Activated naive CD8-positive, alpha-beta T cell (primary cell): ENCODE measurements around the gene SSPN.

Source experiments
- H3K27ac Mint-ChIP-seq: one replicate; pipeline ENCODE4 v1.8.0; 2021; ENCODE audit warnings: mixed read lengths
- H3K27me3 Mint-ChIP-seq: one replicate; pipeline ENCODE4 v1.8.0; 2021; ENCODE audit warnings: mixed read lengths
- H3K36me3 Mint-ChIP-seq: one replicate; pipeline ENCODE4 v1.8.0; 2021; ENCODE audit warnings: mixed read lengths
- H3K4me1 Mint-ChIP-seq: one replicate; pipeline ENCODE4 v1.8.0; 2021; ENCODE audit warnings: low read depth, mixed read lengths
- H3K4me3 Mint-ChIP-seq: one replicate; pipeline ENCODE4 v1.8.0; 2021; ENCODE audit warnings: mild to moderate bottlenecking, mixed read lengths
- H3K9me3 Mint-ChIP-seq: one replicate; pipeline ENCODE4 v1.8.0; 2021; ENCODE audit warnings: low read depth, mixed read lengths

SSPN gene

GRCh38 chr12:26252946-26253345, 57.6 kb downstream of the SSPN start:
- Mint-ChIP-seq H3K4me3 (no peak overlapping the region), H3K27ac (no peak overlapping the region), H3K9me3 (peaks cover 6% of the 10 kb centered on the region), H3K27me3 (peaks cover 1% of the 10 kb centered on the region), H3K4me1 (no peaks in the 10 kb centered on the region), H3K36me3 (peaks cover 2% of the 10 kb centered on the region)

GRCh38 chr12:26255893-26256645, 60.7 kb downstream of the SSPN start:
- Mint-ChIP-seq H3K27ac (no peak overlapping the region), H3K4me1 (no peaks in the 10 kb centered on the region), H3K27me3 (peaks cover 8% of the 10 kb centered on the region), H3K36me3 (peaks cover 2% of the 10 kb centered on the region), H3K4me3 (no peak overlapping the region), H3K9me3 (peaks cover 5% of the 10 kb centered on the region)

GRCh38 chr12:26264215-26264838, 69.0 kb downstream of the SSPN start:
- H3K36me3 Mint-ChIP-seq, result no peaks in the 10 kb centered on the region
- peaks cover 4% of the 10 kb centered on the region for H3K27me3 Mint-ChIP-seq
- no peaks in the 10 kb centered on the region for H3K4me1 Mint-ChIP-seq
- H3K4me3 Mint-ChIP-seq, result no peak overlapping the region
- no peaks in the 10 kb centered on the region for H3K9me3 Mint-ChIP-seq
- H3K27ac Mint-ChIP-seq, result no peak overlapping the region

- H3K4me3 Mint-ChIP-seq, result no peak overlapping the region
- no peaks in the 10 kb centered on the region for H3K4me1 Mint-ChIP-seq
- no peak overlapping the region for H3K27ac Mint-ChIP-seq
- peaks cover 2% of the 10 kb centered on the region for H3K27me3 Mint-ChIP-seq
- H3K36me3 Mint-ChIP-seq, result no peaks in the 10 kb centered on the region
- H3K9me3 Mint-ChIP-seq, result no peaks in the 10 kb centered on the region
These were observed 70.2 kb downstream of the SSPN start for GRCh38 chr12:26265606-26266005.

GRCh38 chr12:26266881-26267280, 71.5 kb downstream of the SSPN start:
- no peak overlapping the region for H3K4me3 Mint-ChIP-seq
- H3K36me3 Mint-ChIP-seq, result no peaks in the 10 kb centered on the region
- H3K9me3 Mint-ChIP-seq, result no peaks in the 10 kb centered on the region
- H3K27ac Mint-ChIP-seq, result no peak overlapping the region
- peaks cover 4% of the 10 kb centered on the region for H3K27me3 Mint-ChIP-seq
- peaks cover 6% of the 10 kb centered on the region for H3K4me1 Mint-ChIP-seq

GRCh38 chr12:26268841-26269561, 73.6 kb downstream of the SSPN start:
- no peaks in the 10 kb centered on the region for H3K36me3 Mint-ChIP-seq
- no peak overlapping the region for H3K27ac Mint-ChIP-seq
- H3K4me1 Mint-ChIP-seq, result peaks cover 9% of the 10 kb centered on the region
- H3K27me3 Mint-ChIP-seq, result peaks cover 2% of the 10 kb centered on the region
- no peak overlapping the region for H3K4me3 Mint-ChIP-seq
- no peaks in the 10 kb centered on the region for H3K9me3 Mint-ChIP-seq

- H3K27ac Mint-ChIP-seq, result no peak overlapping the region
- H3K4me3 Mint-ChIP-seq, result no peak overlapping the region
These were observed 74.3 kb downstream of the SSPN start for GRCh38 chr12:26269562-26270284.

GRCh38 chr12:26271024-26271423, 75.7 kb downstream of the SSPN start:
- H3K9me3 Mint-ChIP-seq, result no peaks in the 10 kb centered on the region
- H3K27ac Mint-ChIP-seq, result no peak overlapping the region
- peaks cover 2% of the 10 kb centered on the region for H3K27me3 Mint-ChIP-seq
- no peaks in the 10 kb centered on the region for H3K36me3 Mint-ChIP-seq
- peaks cover 21% of the 10 kb centered on the region for H3K4me1 Mint-ChIP-seq
- H3K4me3 Mint-ChIP-seq, result no peak overlapping the region

More at GRCh38 chr12:26269562-26270284, 74.3 kb downstream of the SSPN start:
- no peaks in the 10 kb centered on the region for H3K36me3 Mint-ChIP-seq
- no peaks in the 10 kb centered on the region for H3K9me3 Mint-ChIP-seq
- H3K4me1 Mint-ChIP-seq, result peaks cover 16% of the 10 kb centered on the region
- H3K27me3 Mint-ChIP-seq, result peaks cover 2% of the 10 kb centered on the region

GRCh38 chr12:26271889-26272492, 76.6 kb downstream of the SSPN start:
- Mint-ChIP-seq H3K4me3 (no peak overlapping the region), H3K9me3 (no peaks in the 10 kb centered on the region), H3K27ac (no peak overlapping the region), H3K36me3 (no peaks in the 10 kb centered on the region), H3K27me3 (peaks cover 2% of the 10 kb centered on the region), H3K4me1 (peaks cover 21% of the 10 kb centered on the region)

GRCh38 chr12:26272851-26273250, 77.5 kb downstream of the SSPN start:
- H3K4me1 Mint-ChIP-seq, result peaks cover 21% of the 10 kb centered on the region
- no peaks in the 10 kb centered on the region for H3K36me3 Mint-ChIP-seq
- no peak overlapping the region for H3K4me3 Mint-ChIP-seq
- no peaks in the 10 kb centered on the region for H3K9me3 Mint-ChIP-seq
- peaks cover 2% of the 10 kb centered on the region for H3K27me3 Mint-ChIP-seq
- no peak overlapping the region for H3K27ac Mint-ChIP-seq

- H3K9me3 Mint-ChIP-seq, result no peaks in the 10 kb centered on the region
- H3K4me3 Mint-ChIP-seq, result no peak overlapping the region
- H3K27ac Mint-ChIP-seq, result no peak overlapping the region
- H3K4me1 Mint-ChIP-seq, result peaks cover 21% of the 10 kb centered on the region
- peaks cover 2% of the 10 kb centered on the region for H3K27me3 Mint-ChIP-seq
- no peaks in the 10 kb centered on the region for H3K36me3 Mint-ChIP-seq
These were observed 78.4 kb downstream of the SSPN start for GRCh38 chr12:26273811-26274210.

GRCh38 chr12:26274441-26275312, 79.3 kb downstream of the SSPN start:
- Mint-ChIP-seq H3K9me3 (no peaks in the 10 kb centered on the region), H3K27ac (peak overlapping the region; percentile 50), H3K36me3 (no peaks in the 10 kb centered on the region), H3K4me1 (peaks cover 21% of the 10 kb centered on the region), H3K27me3 (peaks cover 2% of the 10 kb centered on the region), H3K4me3 (no peak overlapping the region)

- peaks cover 21% of the 10 kb centered on the region for H3K4me1 Mint-ChIP-seq
- H3K27me3 Mint-ChIP-seq, result peaks cover 2% of the 10 kb centered on the region
- no peak overlapping the region for H3K27ac Mint-ChIP-seq
- H3K36me3 Mint-ChIP-seq, result no peaks in the 10 kb centered on the region
- H3K9me3 Mint-ChIP-seq, result no peaks in the 10 kb centered on the region
- no peak overlapping the region for H3K4me3 Mint-ChIP-seq
These were observed 80.1 kb downstream of the SSPN start for GRCh38 chr12:26275313-26276131.
